HFFc6 (cell line): ENCODE results near the gene EGFR. TPM values are rescaled to one million over a fixed set of nuclear protein-coding genes. Genes with fewer than 3 reads are reported as not detected.
"Not testable (repeated sequence)": the region's sequence is repeated elsewhere in the genome, so short reads cannot be mapped to it uniquely, and the experiment has no call there.

ENCODE experiments used
- DNase-seq: peaks from one replicate; pipeline ENCODE4 v3.0.0-alpha.2; 2018
- H3K27ac Mint-ChIP-seq: 2 replicates; pipeline ENCODE4 v1.8.0; 2020; ENCODE audit warnings: mild to moderate bottlenecking, mixed read lengths
- H3K27me3 Mint-ChIP-seq: 2 replicates; pipeline ENCODE4 v1.8.0; 2021; ENCODE audit warnings: mild to moderate bottlenecking, moderate library complexity, mixed read lengths; ENCODE audit not compliant: insufficient read depth
- H3K36me3 Mint-ChIP-seq: 2 replicates; pipeline ENCODE4 v1.8.0; 2021; ENCODE audit warnings: low read depth, mixed read lengths
- H3K4me1 Mint-ChIP-seq: 2 replicates; pipeline ENCODE4 v1.8.0; 2020; ENCODE audit warnings: low read depth, mixed read lengths
- H3K4me3 Mint-ChIP-seq: 2 replicates; pipeline ENCODE4 v1.8.0; 2020; ENCODE audit warnings: mild to moderate bottlenecking, moderate library complexity, mixed read lengths
- H3K9me3 Mint-ChIP-seq: 2 replicates; pipeline ENCODE4 v1.8.0; 2020; ENCODE audit warnings: mild to moderate bottlenecking, mixed read lengths
- total RNA-seq, 6 experiments: library from RNA; stranded (reverse); fragmentation: NEBNext Ultra II Directional; extraction: Animal tissue kit (Norgen Biotek cat#: 25700); gene quantifications; 2 replicates in 1 of 6; 3 replicates in 5 of 6; pipeline ENCODE4 v1.2.3, GENCODE V29; 2021
- TF ChIP-seq, protein P1 (sequence below): fragments of 200-600 bp; sonication (generic); IDR thresholded peaks from 2 replicates; pipeline ENCODE4 v1.5.0; 2021; ENCODE audit warnings: antibody characterized with exemption, mild to moderate bottlenecking

Gene EGFR
- total RNA-seq, 6 experiments from 2014 or later, result 69.9 to 87.2 (median 77.0) TPM

DNA sequence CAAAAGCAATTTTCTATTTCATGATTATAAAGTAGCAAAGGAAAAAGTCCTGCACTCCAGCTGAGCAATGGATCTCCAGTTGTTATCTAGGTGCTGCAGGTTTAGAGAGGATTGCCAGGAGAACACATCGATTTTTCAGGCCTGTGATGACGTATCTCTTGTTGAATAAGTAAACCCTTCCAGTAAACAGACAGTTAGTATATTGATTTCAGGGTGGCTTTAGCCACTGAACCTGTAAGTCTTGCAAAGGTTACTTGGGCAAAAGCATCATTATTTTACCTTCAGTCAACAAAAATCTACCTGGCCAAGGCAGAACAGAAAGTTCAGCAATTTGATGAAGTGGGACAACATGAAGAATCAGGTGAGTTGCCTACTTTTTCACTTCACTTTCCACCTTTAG is 12.3 kb downstream of the EGFR start:
- TF ChIP-seq, protein P1, sequence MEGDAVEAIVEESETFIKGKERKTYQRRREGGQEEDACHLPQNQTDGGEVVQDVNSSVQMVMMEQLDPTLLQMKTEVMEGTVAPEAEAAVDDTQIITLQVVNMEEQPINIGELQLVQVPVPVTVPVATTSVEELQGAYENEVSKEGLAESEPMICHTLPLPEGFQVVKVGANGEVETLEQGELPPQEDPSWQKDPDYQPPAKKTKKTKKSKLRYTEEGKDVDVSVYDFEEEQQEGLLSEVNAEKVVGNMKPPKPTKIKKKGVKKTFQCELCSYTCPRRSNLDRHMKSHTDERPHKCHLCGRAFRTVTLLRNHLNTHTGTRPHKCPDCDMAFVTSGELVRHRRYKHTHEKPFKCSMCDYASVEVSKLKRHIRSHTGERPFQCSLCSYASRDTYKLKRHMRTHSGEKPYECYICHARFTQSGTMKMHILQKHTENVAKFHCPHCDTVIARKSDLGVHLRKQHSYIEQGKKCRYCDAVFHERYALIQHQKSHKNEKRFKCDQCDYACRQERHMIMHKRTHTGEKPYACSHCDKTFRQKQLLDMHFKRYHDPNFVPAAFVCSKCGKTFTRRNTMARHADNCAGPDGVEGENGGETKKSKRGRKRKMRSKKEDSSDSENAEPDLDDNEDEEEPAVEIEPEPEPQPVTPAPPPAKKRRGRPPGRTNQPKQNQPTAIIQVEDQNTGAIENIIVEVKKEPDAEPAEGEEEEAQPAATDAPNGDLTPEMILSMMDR, result no peak
- Mint-ChIP-seq H3K4me3 (peak overlapping the region; percentile 64), H3K36me3 (peaks cover 29% of the 10 kb centered on the region; the same call in 1 of the 2 replicates), H3K27me3 (no peaks in the 10 kb centered on the region; the same call in 1 of the 2 replicates), H3K9me3 (no peaks in the 10 kb centered on the region), H3K4me1 (peaks cover 90% of the 10 kb centered on the region), H3K27ac (peak overlapping the region; percentile 79)
- no peak for DNase-seq

DNA sequence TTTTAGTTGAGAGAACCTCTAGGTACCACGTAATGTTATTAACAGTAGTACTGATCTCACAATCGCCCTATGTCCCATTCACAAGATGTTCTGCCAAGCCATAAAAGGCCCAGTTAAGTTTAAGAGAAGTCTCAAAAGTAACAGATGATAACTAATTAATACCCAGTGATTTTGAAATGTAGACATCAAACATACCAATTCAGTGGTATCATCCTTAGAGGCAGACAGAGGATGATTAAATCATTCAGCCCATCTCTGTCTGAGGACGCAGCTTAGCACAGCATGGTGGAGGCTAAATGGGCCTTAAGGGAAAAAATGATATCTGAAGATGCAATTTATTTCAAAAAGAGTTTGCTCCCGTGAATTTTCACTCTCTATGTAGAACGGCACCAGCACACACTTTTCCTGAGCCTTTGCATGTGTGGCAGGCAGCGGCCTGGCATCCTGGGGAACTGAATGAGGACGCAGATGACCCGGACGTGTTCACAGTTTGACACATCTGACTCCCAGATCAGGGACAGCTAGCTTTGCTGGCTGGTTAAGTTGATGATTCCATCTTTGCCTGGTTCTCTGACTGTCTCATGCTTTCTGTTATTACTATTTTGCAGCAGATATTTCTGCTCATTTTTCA is 13.4 kb downstream of the EGFR start:
- H3K9me3 Mint-ChIP-seq, result no peaks in the 10 kb centered on the region
- H3K27ac Mint-ChIP-seq, result peak overlapping the region; percentile 79
- peak; percentile 60 for DNase-seq
- TF ChIP-seq, protein P1, result no peak
- H3K27me3 Mint-ChIP-seq, result no peaks in the 10 kb centered on the region; the same call in 1 of the 2 replicates
- peaks cover 29% of the 10 kb centered on the region; the same call in 1 of the 2 replicates for H3K36me3 Mint-ChIP-seq
- peak overlapping the region; percentile 64 for H3K4me3 Mint-ChIP-seq
- H3K4me1 Mint-ChIP-seq, result peaks cover 79% of the 10 kb centered on the region

DNA sequence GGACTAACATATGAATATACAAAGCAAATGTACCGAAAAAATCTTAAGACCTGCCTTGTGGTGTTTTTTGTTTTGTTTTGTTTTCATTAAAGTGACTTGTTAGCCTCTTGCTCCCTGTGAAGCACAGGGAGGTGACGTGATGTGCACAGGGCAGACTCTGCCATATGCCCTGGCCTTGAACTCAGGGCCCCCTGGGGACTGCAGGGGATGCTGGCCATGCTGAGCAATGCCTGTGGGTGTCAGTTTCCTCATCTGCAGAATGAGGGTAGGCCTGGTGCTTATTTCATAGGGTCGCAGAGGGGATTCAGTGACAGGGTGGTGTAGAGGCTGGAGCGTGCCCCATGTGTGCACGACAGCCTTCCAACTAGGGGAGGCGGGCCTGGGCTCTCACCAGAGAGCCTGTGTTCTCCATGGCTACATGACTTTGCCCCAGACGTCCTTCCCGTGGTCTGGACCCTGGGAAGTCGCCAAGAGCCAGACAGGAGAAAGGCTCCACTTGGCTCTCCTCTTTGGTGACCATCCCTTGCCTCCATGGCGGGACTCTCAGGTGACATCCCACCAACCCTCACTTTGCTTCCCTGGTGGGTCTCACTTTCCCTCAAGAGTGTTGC is 14.5 kb downstream of the EGFR start:
- H3K4me1 Mint-ChIP-seq, result peaks cover 76% of the 10 kb centered on the region
- TF ChIP-seq, protein P1, result no peak
- H3K4me3 Mint-ChIP-seq, result no peak overlapping the region
- H3K27me3 Mint-ChIP-seq, result no peaks in the 10 kb centered on the region; the same call in 1 of the 2 replicates
- H3K36me3 Mint-ChIP-seq, result peaks cover 29% of the 10 kb centered on the region; the same call in 1 of the 2 replicates
- no peaks in the 10 kb centered on the region for H3K9me3 Mint-ChIP-seq
- peak overlapping the region; percentile 79 for H3K27ac Mint-ChIP-seq
- no peak for DNase-seq

DNA sequence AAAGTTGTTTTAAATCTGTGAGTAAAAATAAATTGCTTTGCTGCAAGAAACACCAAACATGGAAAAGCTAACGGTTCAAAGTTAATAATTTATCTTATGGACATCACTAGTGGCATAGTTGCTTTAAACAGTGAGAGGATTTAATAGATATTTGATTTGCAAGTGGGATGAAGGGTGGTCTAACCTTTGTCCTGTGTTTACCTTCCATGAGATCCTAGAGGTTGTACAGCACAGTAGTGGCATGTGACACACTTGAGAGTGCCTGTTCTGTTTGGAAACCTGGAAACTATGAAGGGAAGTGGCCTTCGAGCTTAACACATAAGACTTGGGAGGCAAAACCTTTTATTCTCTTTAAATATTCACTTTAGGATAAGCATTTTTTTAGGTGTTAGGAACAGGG is 16.0 kb downstream of the EGFR start:
- Mint-ChIP-seq H3K27me3 (no peaks in the 10 kb centered on the region; the same call in 1 of the 2 replicates), H3K27ac (peak overlapping the region; percentile 29), H3K36me3 (peaks cover 35% of the 10 kb centered on the region; the same call in 1 of the 2 replicates), H3K9me3 (no peaks in the 10 kb centered on the region), H3K4me1 (peaks cover 78% of the 10 kb centered on the region), H3K4me3 (no peak overlapping the region)
- TF ChIP-seq, protein P1, result no peak
- DNase-seq, result no peak

DNA sequence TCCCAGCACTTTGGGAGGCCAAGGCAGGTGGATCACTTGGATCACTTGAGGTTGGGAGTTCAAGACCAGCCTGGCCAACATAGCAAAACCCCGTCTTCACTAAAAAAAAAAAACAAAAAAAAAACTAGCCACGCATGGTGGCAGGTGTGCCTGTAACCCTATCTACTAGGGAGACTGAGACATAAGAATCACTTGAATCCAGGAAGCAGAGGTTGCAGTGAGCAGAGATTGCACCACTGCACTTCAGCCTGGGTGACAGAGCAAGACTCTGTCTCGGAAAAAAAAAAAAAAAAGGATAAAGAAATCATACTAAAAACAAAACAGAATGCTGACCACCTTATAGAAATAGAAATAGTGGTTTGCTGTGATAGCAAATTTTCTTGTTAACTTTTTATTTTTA is 16.6 kb downstream of the EGFR start:
- Mint-ChIP-seq H3K36me3 (peaks cover 35% of the 10 kb centered on the region; the same call in 1 of the 2 replicates), H3K4me1 (peaks cover 75% of the 10 kb centered on the region)
- not testable (repeated sequence) for DNase-seq, H3K27me3 Mint-ChIP-seq, H3K27ac Mint-ChIP-seq, H3K9me3 Mint-ChIP-seq, H3K4me3 Mint-ChIP-seq
